HL-60 (cell line): ENCODE measurements around the gene TBC1D5.
"Not testable (repeated sequence)": the region's sequence is repeated elsewhere in the genome, so short reads cannot be mapped to it uniquely, and the experiment has no call there.

Experiments
- GABPA ChIP-seq: IDR thresholded peaks from 2 replicates; pipeline ENCODE4 v1.6.1; 2012; ENCODE audit warnings: low read depth
- POLR2AphosphoS5 ChIP-seq: IDR thresholded peaks from 2 replicates; pipeline ENCODE4 v1.6.1; 2012; ENCODE audit warnings: low read depth
- REST ChIP-seq: IDR thresholded peaks from 2 replicates; pipeline ENCODE4 v1.6.1; 2012; ENCODE audit warnings: low read depth; ENCODE audit not compliant: insufficient replicate concordance
- SPI1 ChIP-seq: IDR thresholded peaks from 2 replicates; pipeline ENCODE4 v1.6.1; 2012; ENCODE audit warnings: low read depth, mild to moderate bottlenecking, borderline replicate concordance
- TF ChIP-seq, protein P1 (sequence below): IDR thresholded peaks from one replicate; pipeline ENCODE4 v1.5.1; 2011; ENCODE audit warnings: low read length, control low read depth, inconsistent platforms; ENCODE audit not compliant: insufficient read depth

DNA sequence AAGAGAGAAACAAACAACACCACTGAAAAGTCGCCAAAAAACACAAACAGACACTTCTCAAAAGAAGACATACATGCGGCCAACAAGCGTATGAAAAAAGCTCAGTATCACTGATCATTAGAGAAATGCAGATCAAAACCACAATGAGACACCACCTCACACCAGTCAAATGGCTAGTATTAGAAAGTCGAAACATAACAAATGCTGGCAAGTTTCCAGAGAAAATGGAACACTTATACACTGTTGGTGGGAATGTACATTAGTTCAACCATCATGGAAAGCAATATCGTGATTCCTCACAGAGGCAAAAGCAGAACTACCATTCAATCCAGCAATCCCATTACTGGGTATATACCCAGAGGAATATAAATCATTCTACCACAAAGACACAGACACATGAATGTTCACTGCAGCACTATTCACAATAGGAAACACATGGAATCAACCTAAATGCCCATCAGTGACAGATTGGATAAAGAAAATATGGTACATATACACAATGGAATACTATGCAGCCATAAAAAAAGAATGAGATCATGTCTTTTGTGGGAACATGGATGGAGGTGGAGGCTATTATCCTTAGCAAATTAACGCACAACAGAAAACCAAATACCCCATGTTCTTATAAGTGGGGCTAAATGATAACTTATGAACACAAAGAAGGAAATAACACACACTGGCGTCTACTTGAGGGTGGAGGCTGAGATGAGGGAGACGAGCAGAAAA lies 93.6 kb downstream of the TBC1D5 start:
- TF ChIP-seq, protein P1, sequence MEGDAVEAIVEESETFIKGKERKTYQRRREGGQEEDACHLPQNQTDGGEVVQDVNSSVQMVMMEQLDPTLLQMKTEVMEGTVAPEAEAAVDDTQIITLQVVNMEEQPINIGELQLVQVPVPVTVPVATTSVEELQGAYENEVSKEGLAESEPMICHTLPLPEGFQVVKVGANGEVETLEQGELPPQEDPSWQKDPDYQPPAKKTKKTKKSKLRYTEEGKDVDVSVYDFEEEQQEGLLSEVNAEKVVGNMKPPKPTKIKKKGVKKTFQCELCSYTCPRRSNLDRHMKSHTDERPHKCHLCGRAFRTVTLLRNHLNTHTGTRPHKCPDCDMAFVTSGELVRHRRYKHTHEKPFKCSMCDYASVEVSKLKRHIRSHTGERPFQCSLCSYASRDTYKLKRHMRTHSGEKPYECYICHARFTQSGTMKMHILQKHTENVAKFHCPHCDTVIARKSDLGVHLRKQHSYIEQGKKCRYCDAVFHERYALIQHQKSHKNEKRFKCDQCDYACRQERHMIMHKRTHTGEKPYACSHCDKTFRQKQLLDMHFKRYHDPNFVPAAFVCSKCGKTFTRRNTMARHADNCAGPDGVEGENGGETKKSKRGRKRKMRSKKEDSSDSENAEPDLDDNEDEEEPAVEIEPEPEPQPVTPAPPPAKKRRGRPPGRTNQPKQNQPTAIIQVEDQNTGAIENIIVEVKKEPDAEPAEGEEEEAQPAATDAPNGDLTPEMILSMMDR, result not testable (repeated sequence)
- TF ChIP-seq POLR2AphosphoS5, REST, SPI1, GABPA: not testable (repeated sequence)
